Measurements from ENCODE around the gene SLC9A7. TPM values are rescaled to one million over a fixed set of nuclear protein-coding genes. Genes with fewer than 3 reads are reported as not detected.

The SLC9A7 gene
- total and polyA plus RNA-seq, 2 donors (not counting 1 experiment from before 2014, with no cell fraction given) = 13.9 to 47.7 TPM

GRCh38 chrX:46716796-46717195 lies 42.1 kb downstream of the SLC9A7 start:
- H3K9me3 ChIP-seq (ENCODE audit: control insufficient read depth, insufficient read depth, low read depth, low read length) = no peaks in the 10 kb centered on the region
- H4K20me1 ChIP-seq (ENCODE audit: control insufficient read depth, extremely low read depth, insufficient read depth, low read length) = no peaks in the 10 kb centered on the region
- H3K4me1 ChIP-seq (ENCODE audit: control insufficient read depth, extremely low read depth, insufficient read depth, low read length) = no peaks in the 10 kb centered on the region
- H3K4me3 ChIP-seq (replicated peaks in 1 of 4; ENCODE audit: control extremely low read depth in 1 of 4, insufficient read depth in 1 of 4, low read depth in 3 of 4, low read length in 4 of 4) = no peak overlapping the region
- no peaks in the 10 kb centered on the region for H3K27me3 ChIP-seq (ENCODE audit: control insufficient read depth, insufficient read depth, low read length)
- no peak overlapping the region for H3K9ac ChIP-seq (ENCODE audit: insufficient read depth, low read length)
- DNase-seq (ENCODE audit: low read depth in 2 of 2) = no peak
- TF ChIP-seq EZH2 (IDR thresholded peaks at IDR 0.05; ENCODE audit: low read length, missing control alignments) = no peak
- H3K27ac ChIP-seq (ENCODE audit: insufficient read depth, low read length) = no peak overlapping the region
- H3K79me2 ChIP-seq (ENCODE audit: control insufficient read depth, insufficient read depth, low read length) = no peaks in the 10 kb centered on the region
- H2AFZ ChIP-seq (ENCODE audit: low read length) = no peak overlapping the region
- H3K4me2 ChIP-seq (ENCODE audit: extremely low read depth, insufficient read depth, low read length) = no peak overlapping the region
- H3K36me3 ChIP-seq (ENCODE audit: control insufficient read depth, insufficient read depth, low read length) = no peaks in the 10 kb centered on the region

DNA sequence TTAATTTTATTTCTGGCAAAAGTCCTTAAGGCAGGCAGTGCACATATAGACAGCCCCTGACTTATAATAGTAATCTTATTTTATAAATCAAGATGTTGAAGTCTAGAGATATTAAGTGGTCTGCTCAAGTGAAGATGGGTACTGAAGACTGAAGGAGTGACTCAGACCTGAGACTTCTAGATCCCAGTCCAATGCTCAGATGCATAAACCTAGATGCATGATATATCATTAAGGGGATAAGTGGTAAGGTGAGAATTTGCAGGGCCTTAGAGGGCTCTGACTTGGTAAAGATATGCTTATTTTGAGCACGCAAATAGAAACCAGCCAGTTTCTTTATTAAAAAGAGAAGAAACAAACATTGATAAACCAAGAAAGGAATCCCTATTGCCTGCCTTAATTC lies 42.9 kb downstream of the SLC9A7 start:
- no peaks in the 10 kb centered on the region for H3K27me3 ChIP-seq (ENCODE audit: control insufficient read depth, insufficient read depth, low read length)
- TF ChIP-seq EZH2 (IDR thresholded peaks at IDR 0.05; ENCODE audit: low read length, missing control alignments) (no peak), CTCF (conservative IDR thresholded peaks at IDR 0.05 in 1 of 2, IDR thresholded peaks at IDR 0.05 in 1 of 2; ENCODE audit: low read depth in 1 of 2, low read length in 2 of 2) (no peak)
- H4K20me1 ChIP-seq (ENCODE audit: control insufficient read depth, extremely low read depth, insufficient read depth, low read length) = no peaks in the 10 kb centered on the region
- no peak overlapping the region for H2AFZ ChIP-seq (ENCODE audit: low read length)
- no peaks in the 10 kb centered on the region for H3K4me1 ChIP-seq (ENCODE audit: control insufficient read depth, extremely low read depth, insufficient read depth, low read length)
- no peak overlapping the region for H3K9ac ChIP-seq (ENCODE audit: insufficient read depth, low read length)
- no peak overlapping the region for H3K4me2 ChIP-seq (ENCODE audit: extremely low read depth, insufficient read depth, low read length)
- H3K27ac ChIP-seq (ENCODE audit: insufficient read depth, low read length) = no peak overlapping the region
- no peaks in the 10 kb centered on the region for H3K9me3 ChIP-seq (ENCODE audit: control insufficient read depth, insufficient read depth, low read depth, low read length)
- no peaks in the 10 kb centered on the region for H3K36me3 ChIP-seq (ENCODE audit: control insufficient read depth, insufficient read depth, low read length)
- no peak overlapping the region for H3K4me3 ChIP-seq (replicated peaks in 1 of 4; ENCODE audit: control extremely low read depth in 1 of 4, insufficient read depth in 1 of 4, low read depth in 3 of 4, low read length in 4 of 4)
- H3K79me2 ChIP-seq (ENCODE audit: control insufficient read depth, insufficient read depth, low read length) = no peaks in the 10 kb centered on the region
- no peak for DNase-seq (ENCODE audit: low read depth in 2 of 2)

- no peak overlapping the region for H2AFZ ChIP-seq (ENCODE audit: low read length)
- DNase-seq (ENCODE audit: low read depth in 2 of 2) = no peak
- H3K36me3 ChIP-seq (ENCODE audit: control insufficient read depth, insufficient read depth, low read length) = no peaks in the 10 kb centered on the region
- no peaks in the 10 kb centered on the region for H3K27me3 ChIP-seq (ENCODE audit: control insufficient read depth, insufficient read depth, low read length)
- TF ChIP-seq EZH2 (IDR thresholded peaks at IDR 0.05; ENCODE audit: low read length, missing control alignments) (no peak), CTCF (conservative IDR thresholded peaks at IDR 0.05 in 1 of 2, IDR thresholded peaks at IDR 0.05 in 1 of 2; ENCODE audit: low read depth in 1 of 2, low read length in 2 of 2) (no peak)
- H3K9ac ChIP-seq (ENCODE audit: insufficient read depth, low read length) = no peak overlapping the region
- no peak overlapping the region for H3K4me3 ChIP-seq (replicated peaks in 1 of 4; ENCODE audit: control extremely low read depth in 1 of 4, insufficient read depth in 1 of 4, low read depth in 3 of 4, low read length in 4 of 4)
- no peak overlapping the region for H3K4me2 ChIP-seq (ENCODE audit: extremely low read depth, insufficient read depth, low read length)
- H3K9me3 ChIP-seq (ENCODE audit: control insufficient read depth, insufficient read depth, low read depth, low read length) = no peaks in the 10 kb centered on the region
- H3K4me1 ChIP-seq (ENCODE audit: control insufficient read depth, extremely low read depth, insufficient read depth, low read length) = no peaks in the 10 kb centered on the region
- no peak overlapping the region for H3K27ac ChIP-seq (ENCODE audit: insufficient read depth, low read length)
- H3K79me2 ChIP-seq (ENCODE audit: control insufficient read depth, insufficient read depth, low read length) = no peaks in the 10 kb centered on the region
- H4K20me1 ChIP-seq (ENCODE audit: control insufficient read depth, extremely low read depth, insufficient read depth, low read length) = no peaks in the 10 kb centered on the region
These were observed 43.4 kb downstream of the SLC9A7 start for GRCh38 chrX:46715530-46715929.
